Panc1 (cell line): ENCODE measurements around the gene HTR1E.

Experiments used
- CTCF ChIP-seq: fragments of 450-650 bp; IDR thresholded peaks from 2 replicates; pipeline ENCODE4 v1.5.1; 2017; ENCODE audit warnings: mild to moderate bottlenecking
- POLR2AphosphoS5 ChIP-seq: IDR thresholded peaks from 2 replicates; pipeline ENCODE4 v1.6.1; 2012; ENCODE audit warnings: mild to moderate bottlenecking, low read depth, low read length, moderate library complexity
- SIN3A ChIP-seq: IDR thresholded peaks from 2 replicates; pipeline ENCODE4 v1.6.1; 2012; ENCODE audit warnings: low read depth, mild to moderate bottlenecking, low read length, moderate library complexity, borderline replicate concordance; ENCODE audit not compliant: insufficient read depth
- TF ChIP-seq, protein P1 (sequence below), 2 experiments: IDR thresholded peaks; 2 replicates each; pipeline ENCODE4 v1.6.1; 2011 to 2012; ENCODE audit warnings: low read depth in 2 of 2, control low read depth in 1 of 2, low read length in 1 of 2, mild to moderate bottlenecking in 1 of 2, moderate library complexity in 1 of 2; ENCODE audit not compliant: insufficient read depth in 1 of 2

GRCh38 chr6:86961455-86962200 is 24.3 kb downstream of the HTR1E start:
- no peak for TF ChIP-seq CTCF
- TF ChIP-seq, protein P1, sequence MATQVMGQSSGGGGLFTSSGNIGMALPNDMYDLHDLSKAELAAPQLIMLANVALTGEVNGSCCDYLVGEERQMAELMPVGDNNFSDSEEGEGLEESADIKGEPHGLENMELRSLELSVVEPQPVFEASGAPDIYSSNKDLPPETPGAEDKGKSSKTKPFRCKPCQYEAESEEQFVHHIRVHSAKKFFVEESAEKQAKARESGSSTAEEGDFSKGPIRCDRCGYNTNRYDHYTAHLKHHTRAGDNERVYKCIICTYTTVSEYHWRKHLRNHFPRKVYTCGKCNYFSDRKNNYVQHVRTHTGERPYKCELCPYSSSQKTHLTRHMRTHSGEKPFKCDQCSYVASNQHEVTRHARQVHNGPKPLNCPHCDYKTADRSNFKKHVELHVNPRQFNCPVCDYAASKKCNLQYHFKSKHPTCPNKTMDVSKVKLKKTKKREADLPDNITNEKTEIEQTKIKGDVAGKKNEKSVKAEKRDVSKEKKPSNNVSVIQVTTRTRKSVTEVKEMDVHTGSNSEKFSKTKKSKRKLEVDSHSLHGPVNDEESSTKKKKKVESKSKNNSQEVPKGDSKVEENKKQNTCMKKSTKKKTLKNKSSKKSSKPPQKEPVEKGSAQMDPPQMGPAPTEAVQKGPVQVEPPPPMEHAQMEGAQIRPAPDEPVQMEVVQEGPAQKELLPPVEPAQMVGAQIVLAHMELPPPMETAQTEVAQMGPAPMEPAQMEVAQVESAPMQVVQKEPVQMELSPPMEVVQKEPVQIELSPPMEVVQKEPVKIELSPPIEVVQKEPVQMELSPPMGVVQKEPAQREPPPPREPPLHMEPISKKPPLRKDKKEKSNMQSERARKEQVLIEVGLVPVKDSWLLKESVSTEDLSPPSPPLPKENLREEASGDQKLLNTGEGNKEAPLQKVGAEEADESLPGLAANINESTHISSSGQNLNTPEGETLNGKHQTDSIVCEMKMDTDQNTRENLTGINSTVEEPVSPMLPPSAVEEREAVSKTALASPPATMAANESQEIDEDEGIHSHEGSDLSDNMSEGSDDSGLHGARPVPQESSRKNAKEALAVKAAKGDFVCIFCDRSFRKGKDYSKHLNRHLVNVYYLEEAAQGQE (IDR thresholded peaks at IDR 0.05; ENCODE audit: insufficient read depth in 1 of 2, low read depth in 2 of 2, low read length in 1 of 2) = no peak
- TF ChIP-seq SIN3A = no peak
- TF ChIP-seq POLR2AphosphoS5 = no peak
